MCF 10A (cell line): ENCODE results near the gene ANO5. TPM values are rescaled to one million over a fixed set of nuclear protein-coding genes. Genes with fewer than 3 reads are reported as not detected.
"Not testable (repeated sequence)": the region's sequence is repeated elsewhere in the genome, so short reads cannot be mapped to it uniquely, and the experiment has no call there.

ENCODE experiments used
- BruUV-seq: library from RNA; stranded (reverse); fragments of 400-500 nt; replicated peaks from 2 replicates; lab custom pipeline; 2021; lab: Mats Ljungman, UMichigan
- CTCF ChIA-PET: fragments of 300-600 bp; sonication (Branson Sonifier 250); formaldehyde crosslinking; extraction: SDS; loops from one replicate; lab custom pipeline; 2021; ENCODE audit warnings: antibody characterized with exemption, inconsistent platforms; lab: Yijun Ruan, JAX
- POLR2A ChIA-PET: fragments of 300-600, 350-650 bp; sonication (Branson Sonifier 250); formaldehyde crosslinking; extraction: SDS; loops from one replicate; lab custom pipeline; 2020; ENCODE audit warnings: antibody characterized with exemption, inconsistent platforms; lab: Yijun Ruan, JAX
- DNase-seq: peaks from one replicate; pipeline ENCODE4 v3.0.0-alpha.2; 2018; ENCODE audit not compliant: unreplicated experiment
- H3K27ac Mint-ChIP-seq: one replicate; pipeline ENCODE4 v1.8.0; 2022; ENCODE audit warnings: mild to moderate bottlenecking, low read depth, mixed read lengths; ENCODE audit not compliant: unreplicated experiment
- H3K27me3 Mint-ChIP-seq: one replicate; pipeline ENCODE4 v1.8.0; 2022; ENCODE audit warnings: mixed read lengths; ENCODE audit not compliant: insufficient read depth, unreplicated experiment
- H3K36me3 Mint-ChIP-seq: one replicate; pipeline ENCODE4 v1.8.0; 2022; ENCODE audit warnings: mild to moderate bottlenecking, moderate library complexity, mixed read lengths; ENCODE audit not compliant: insufficient read depth, unreplicated experiment
- H3K4me1 Mint-ChIP-seq: one replicate; pipeline ENCODE4 v1.8.0; 2022; ENCODE audit warnings: mixed read lengths; ENCODE audit not compliant: insufficient read depth, unreplicated experiment
- H3K4me3 Mint-ChIP-seq: one replicate; pipeline ENCODE4 v1.8.0; 2022; ENCODE audit warnings: mild to moderate bottlenecking, moderate library complexity, mixed read lengths; ENCODE audit not compliant: unreplicated experiment
- H3K9me3 Mint-ChIP-seq: one replicate; pipeline ENCODE4 v1.8.0; 2022; ENCODE audit warnings: mixed read lengths; ENCODE audit not compliant: unreplicated experiment
- CTCF ChIP-seq: fragments of 200-600 bp; IDR thresholded peaks from one replicate; pipeline ENCODE4 v1.8.0; 2022; ENCODE audit warnings: antibody characterized with exemption, mild to moderate bottlenecking; ENCODE audit not compliant: unreplicated experiment
- intact Hi-C: fragments of 100-400 bp; cut with micrococcal nuclease; formaldehyde crosslinking; loops from 2 replicates; pipeline ENCODE4 v1.14.1; 2022
- total RNA-seq: library from RNA; stranded (reverse); gene quantifications from 2 replicates; pipeline ENCODE4 v1.2.3, GENCODE V29; 2022

ANO5 gene
- total RNA-seq, 1 experiment from 2014 or later, result not detected

DNA sequence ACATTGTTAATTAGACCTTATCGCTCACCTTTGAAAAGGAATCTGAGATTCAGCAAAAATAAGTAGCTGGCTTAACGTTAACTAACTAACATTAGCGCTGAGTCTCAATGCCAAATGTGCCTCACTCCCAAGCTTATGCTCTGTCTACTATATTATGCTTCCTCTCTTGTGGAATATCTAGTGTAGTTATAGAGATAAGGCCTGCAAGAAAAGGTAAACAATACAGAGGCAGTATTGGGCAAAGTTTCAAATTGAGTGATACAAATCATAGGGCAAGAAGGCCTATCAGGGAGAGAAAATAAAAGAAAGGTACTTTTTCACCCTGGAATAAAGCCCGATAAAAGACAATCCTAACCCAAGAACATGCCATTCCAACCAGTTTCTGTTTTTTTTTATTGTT lies 83.7 kb downstream of the ANO5 start:
- intact Hi-C loops, result no loop called here
- no peaks in the 10 kb centered on the region for H3K36me3 Mint-ChIP-seq
- ChIA-PET CTCF (no interaction called here), POLR2A (no interaction called here)
- peaks cover 37% of the 10 kb centered on the region for H3K27me3 Mint-ChIP-seq
- no peak for DNase-seq
- H3K9me3 Mint-ChIP-seq, result no peaks in the 10 kb centered on the region
- no peak overlapping the region for H3K4me3 Mint-ChIP-seq
- H3K27ac Mint-ChIP-seq, result no peak overlapping the region
- no peak for TF ChIP-seq CTCF
- H3K4me1 Mint-ChIP-seq, result no peaks in the 10 kb centered on the region
- no TSS peak for BruUV-seq

DNA sequence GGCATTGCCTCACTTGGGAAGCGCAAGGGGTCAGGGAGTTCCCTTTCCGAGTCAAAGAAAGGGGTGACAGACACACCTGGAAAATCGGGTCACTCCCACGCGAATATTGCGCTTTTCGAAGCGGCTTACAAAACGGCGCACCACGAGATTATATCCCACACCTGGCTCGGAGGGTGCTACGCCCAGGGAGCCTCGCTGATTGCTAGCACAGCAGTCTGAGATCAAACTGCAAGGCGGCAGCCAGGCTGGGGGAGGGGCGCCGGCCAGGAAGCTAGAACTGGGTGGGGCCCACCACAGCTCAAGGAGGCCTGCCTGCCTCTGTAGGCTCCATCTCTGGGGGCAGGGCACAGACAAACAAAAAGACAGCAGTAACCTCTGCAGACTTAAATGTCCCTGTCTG lies 92.1 kb downstream of the ANO5 start:
- POLR2A ChIA-PET, H3K27ac Mint-ChIP-seq, H3K9me3 Mint-ChIP-seq, H3K36me3 Mint-ChIP-seq, H3K4me1 Mint-ChIP-seq, DNase-seq, H3K4me3 Mint-ChIP-seq, H3K27me3 Mint-ChIP-seq, BruUV-seq, intact Hi-C loops: not testable (repeated sequence)
- CTCF ChIA-PET, result interaction anchor here (0.9 kb wide), 1 partner anchor 40 kb away, joined by 3 read pairs; no protein-coding TSS in a partner anchor

GRCh38 chr11:22302368-22302767 lies 109.5 kb downstream of the ANO5 start:
- no peak overlapping the region for H3K4me3 Mint-ChIP-seq
- ChIA-PET CTCF (interaction anchor here (0.8 to 5.1 kb wide), 3 partner anchors 58 to 262 kb away, joined by 3 to 35 read pairs (median 17); no protein-coding TSS in a partner anchor), POLR2A (interaction anchor here (0.6 kb wide), 1 partner anchor 9 kb away, joined by 3 read pairs; no protein-coding TSS in a partner anchor)
- no peak for DNase-seq
- no peaks in the 10 kb centered on the region for H3K36me3 Mint-ChIP-seq
- no peak overlapping the region for H3K27ac Mint-ChIP-seq
- no peaks in the 10 kb centered on the region for H3K9me3 Mint-ChIP-seq
- no TSS peak for BruUV-seq
- no peaks in the 10 kb centered on the region for H3K4me1 Mint-ChIP-seq
- peaks cover 51% of the 10 kb centered on the region for H3K27me3 Mint-ChIP-seq
- no peak for TF ChIP-seq CTCF
- intact Hi-C loops, result no loop called here

- Mint-ChIP-seq H3K4me1 (no peaks in the 10 kb centered on the region), H3K27me3 (peaks cover 49% of the 10 kb centered on the region), H3K36me3 (no peaks in the 10 kb centered on the region), H3K9me3 (no peaks in the 10 kb centered on the region), H3K27ac (no peak overlapping the region), H3K4me3 (no peak overlapping the region)
- peak; percentile 44 for TF ChIP-seq CTCF
- ChIA-PET POLR2A (no interaction called here), CTCF (interaction anchor here (0.6 to 5.1 kb wide), 14 partner anchors 11 to 1656 kb away, joined by 3 to 35 read pairs (median 6); no protein-coding TSS in a partner anchor)
- DNase-seq, result peak; percentile 36
- BruUV-seq, result no TSS peak
- intact Hi-C loops, result loop anchor here (1.0 to 2.0 kb wide), 3 partner anchors 59 to 1656 kb away; no protein-coding TSS in a partner anchor
Observed at GRCh38 chr11:22304337-22304961, 111.6 kb downstream of the ANO5 start.
